NCI-H1105 treated with DMSO at 0.1 percent for 48 hours (cell line): ENCODE data around the gene GSDME.

Experiments
- DNase-seq: peaks from one replicate; lab custom pipeline; 2025; lab: John Stamatoyannopoulos, UW

GSDME gene

GRCh38 chr7:24704311-24704710, 53.0 kb downstream of the GSDME start:
- DNase-seq: no peak

DNA sequence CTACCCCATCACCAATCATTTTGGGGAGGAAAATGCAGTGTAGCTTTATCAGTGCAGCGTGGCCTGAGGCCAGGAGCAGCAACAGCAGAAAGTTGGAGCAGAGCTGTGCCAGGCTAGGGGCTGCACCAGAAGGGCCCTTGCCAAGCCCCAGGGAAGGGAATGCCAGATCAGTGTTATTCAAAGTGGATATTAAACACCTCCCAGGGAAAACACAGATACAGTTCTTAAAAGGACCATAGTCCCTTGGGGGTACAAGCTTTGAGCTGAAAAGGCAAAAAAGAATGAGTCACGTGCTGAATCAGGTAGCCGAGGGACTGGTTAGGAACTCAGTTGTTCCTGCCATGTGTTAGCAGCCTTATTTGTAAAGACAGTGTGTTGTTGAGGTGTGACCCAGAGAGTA, 54.0 kb downstream of the GSDME start:
- DNase-seq: no peak

DNA sequence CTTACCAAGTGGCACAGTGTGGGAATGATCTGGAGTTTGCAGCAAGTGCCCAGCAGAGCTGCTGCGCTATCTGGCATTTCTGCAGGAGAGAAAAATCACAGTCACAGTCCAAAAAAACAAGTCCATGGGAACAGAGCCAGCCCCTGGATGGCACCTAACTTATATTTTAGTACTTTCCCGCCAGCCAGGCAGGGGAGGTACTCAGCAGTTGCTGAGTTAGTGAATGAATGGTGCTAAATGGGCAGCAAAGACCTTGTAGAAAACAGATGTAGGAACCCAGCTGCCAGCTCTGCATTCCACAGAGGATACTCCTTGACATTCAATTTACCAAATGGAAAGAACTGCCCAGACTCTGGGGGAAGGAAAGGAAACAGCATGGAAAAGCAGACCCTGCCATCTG, 54.5 kb downstream of the GSDME start:
- DNase-seq: no peak

GRCh38 chr7:24701261-24702235, 55.7 kb downstream of the GSDME start:
- peak; percentile 39 for DNase-seq

DNA sequence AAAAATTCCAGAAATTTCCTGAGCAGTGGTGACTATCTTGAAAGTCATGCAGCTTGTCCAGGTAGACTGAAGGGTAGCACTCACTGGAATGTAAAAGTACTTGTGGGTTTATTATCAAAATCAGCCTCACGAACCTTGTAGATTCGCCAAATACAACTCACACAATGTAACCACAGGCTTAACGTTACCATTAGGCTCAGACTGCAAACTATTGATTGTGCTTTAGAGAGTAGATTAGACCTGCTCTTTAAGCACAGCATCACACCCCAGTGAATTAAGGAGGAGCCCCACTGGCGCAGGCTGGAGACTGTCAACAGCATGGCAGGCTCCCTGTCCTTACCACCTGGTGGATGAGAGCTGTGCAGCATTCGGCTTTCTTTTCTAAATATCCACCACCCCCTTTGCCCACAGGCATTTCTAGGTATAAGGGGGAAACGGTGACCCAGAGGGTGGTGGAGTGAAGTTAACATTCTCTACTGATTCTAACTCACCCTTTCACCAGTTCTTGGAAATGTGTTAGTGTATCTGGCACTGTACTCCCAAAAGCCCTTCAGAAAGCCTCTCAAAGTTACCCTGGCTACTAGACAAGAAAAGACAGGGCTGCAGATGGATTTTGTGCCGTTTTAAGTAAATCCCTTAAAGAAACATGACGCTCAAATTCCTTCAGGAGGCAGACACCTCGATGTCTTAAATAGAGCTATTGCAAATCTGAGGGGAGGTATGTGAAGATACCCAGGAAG, 56.6 kb downstream of the GSDME start:
- no peak for DNase-seq

- no peak for DNase-seq
Measured at GRCh38 chr7:24698531-24699266, 58.6 kb downstream of the GSDME start.

GRCh38 chr7:24697416-24697815, 59.8 kb downstream of the GSDME start:
- DNase-seq: no peak

DNA sequence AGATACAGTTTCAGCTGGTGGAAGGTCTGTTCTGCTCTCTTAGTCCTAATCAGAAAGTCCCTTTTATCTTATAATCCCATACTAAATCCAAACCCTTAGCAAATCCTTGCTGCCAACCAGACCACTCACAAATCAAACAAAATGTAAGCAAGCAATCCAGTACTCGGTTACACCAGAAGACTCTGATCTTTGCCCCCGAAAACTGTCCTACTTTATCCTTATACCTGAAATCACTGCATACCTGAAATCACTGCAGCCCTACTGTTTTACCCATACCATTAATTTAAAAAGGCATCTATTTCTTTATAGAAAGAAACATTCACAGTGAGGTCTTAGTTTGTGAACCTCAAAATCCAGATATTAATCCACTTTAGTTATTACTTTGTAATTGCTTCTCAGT, 64.7 kb downstream of the GSDME start:
- no peak for DNase-seq

- no peak for DNase-seq
Measured at GRCh38 chr7:24690251-24690650, 67.0 kb downstream of the GSDME start.

- no peak for DNase-seq
Measured at GRCh38 chr7:24685708-24686107, 71.6 kb downstream of the GSDME start.

GRCh38 chr7:24670782-24671181, 86.5 kb downstream of the GSDME start:
- DNase-seq: no peak

GRCh38 chr7:24669971-24670591, 87.2 kb downstream of the GSDME start:
- no peak for DNase-seq

DNA sequence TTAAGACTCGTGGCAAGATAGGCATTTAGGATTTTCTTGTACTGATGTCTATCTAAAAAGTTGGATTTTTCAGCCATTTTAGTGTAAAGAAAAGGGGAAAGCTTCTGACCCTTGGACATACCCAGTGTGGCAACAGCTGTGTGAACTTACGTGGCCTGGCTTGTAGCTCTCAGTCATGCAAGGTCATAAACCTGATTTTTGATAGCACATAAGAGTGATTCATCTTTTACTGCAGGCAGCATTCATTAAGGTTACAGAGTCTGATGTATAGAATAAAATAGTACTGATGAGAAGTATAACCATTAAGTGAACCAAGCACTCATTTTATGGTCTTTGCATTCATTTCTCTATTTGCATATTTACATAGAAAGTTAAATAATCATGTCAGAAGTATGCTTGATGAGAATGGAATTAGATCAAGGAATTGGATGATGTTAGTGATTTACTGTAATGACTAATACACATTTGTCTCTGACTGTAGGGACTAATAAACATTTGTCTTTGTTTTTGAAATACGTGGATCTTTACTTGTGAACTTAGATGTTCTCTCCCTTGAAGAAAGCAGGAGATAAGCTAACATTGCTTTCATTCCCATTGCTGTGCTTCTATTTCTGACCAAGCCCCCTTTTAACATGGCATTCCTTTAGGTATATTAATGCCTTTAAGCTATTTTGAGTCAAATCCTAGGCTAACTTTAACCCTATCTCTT, 88.2 kb downstream of the GSDME start:
- no peak for DNase-seq

DNA sequence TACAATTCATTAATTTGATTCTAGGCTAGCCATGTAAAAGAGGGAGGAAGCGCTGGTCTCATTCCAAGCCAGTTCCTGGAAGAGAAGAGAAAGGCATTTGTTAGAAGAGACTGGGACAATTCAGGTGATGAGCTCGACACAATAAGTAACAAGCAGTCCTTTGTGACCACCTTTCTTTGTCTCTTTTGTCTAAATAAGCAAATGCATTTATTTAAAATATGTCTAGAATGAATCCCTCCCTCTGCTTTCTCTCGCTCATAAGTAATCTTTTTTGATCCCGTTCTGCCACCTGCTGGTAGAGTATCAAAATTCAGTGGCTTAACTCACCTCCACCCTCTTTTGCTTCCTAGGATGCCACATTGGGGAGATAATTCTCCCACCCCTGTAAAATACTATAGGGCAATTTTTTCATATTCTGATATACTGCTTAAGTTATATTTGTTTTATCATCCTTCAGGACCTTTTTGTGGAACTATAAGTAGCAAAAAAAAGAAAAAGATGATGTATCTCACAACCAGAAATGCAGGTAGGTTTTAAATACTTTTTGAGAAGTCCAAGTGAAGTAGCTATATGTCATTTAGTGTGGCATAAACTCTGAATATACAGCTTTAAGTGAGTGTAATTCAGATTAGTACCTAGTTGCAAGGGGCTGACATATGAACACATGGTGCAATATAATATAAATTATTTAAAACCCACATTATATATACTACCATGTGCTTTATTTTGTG, 91.5 kb downstream of the GSDME start:
- peak; percentile 69 for DNase-seq

- no peak for DNase-seq
Measured at GRCh38 chr7:24660546-24660945, 96.7 kb downstream of the GSDME start.

DNA sequence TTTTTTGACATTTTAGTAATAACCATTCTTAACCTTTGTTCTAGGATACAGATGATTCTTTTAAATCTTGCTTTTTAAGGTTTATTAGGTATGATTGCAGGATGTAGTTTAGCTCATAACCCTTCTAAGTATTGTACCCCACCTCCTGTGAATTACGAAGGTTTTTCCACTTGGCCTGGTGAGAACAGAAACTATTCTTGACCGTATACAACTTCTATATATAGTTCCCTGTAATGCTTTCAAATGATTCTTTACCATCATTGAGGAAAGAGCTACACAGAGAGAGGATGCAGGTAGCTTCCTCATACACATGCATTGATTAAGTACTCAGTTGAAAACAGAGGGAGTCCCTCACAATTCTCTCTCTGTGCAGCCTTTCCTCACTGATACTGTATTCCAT, 97.8 kb downstream of the GSDME start:
- DNase-seq: no peak

GRCh38 chr7:24657980-24658379, 99.3 kb downstream of the GSDME start:
- DNase-seq: no peak

- DNase-seq: no peak
Measured at GRCh38 chr7:24656608-24657007, 100.7 kb downstream of the GSDME start.

DNA sequence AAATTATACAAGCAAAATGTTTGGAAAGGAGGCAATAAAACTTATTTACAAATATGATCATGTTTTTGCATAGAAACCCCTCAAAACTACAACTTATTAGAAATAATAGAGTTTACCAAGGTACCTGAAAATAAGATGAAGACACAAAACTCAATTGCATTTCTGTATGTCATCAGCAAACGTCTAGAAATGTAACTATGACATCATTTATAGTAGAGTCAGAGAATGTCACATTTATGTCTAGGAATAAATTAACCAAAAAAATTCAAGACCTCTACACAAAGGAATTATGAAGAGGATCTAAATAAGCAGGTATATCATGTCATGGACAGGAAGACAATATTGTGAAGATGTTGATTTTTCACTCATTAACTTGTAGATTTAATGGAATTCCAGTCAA, 103.0 kb downstream of the GSDME start:
- DNase-seq: no peak

DNA sequence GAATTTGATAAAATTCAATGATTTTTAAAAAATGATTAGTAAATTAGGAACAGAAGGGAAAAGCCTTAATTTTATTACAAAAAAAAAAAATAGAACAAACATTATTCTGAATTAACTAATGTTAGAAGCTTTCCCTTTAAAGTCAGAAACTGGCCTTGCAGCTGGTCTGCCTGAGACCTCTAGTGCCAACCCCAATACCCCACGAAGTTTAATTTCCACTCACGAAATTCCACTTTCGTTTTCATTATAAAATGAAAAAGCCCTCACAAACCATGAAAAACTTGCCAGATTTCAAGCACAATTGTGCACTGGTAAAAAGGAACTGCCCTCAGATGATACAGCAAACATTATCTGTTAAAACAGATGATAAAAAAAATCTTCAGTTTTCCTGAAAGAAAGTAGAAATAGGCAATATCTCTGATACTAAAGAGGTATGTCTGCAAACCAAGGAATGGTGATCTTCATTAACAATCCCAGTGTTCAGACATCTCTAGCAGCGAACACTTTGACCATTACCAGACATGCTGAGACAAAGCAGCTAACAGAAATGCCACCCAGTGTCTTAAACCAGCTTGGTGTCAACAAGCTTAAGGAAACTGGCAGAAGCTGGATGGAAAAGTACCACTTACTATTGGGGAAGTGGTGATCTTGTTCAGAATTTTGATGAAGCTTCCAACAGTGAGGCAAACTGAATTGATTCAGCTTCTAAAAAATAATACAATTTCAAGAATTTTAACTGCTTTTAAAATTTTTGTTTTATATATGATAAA, 103.8 kb downstream of the GSDME start:
- DNase-seq: no peak
